ENCODE measurements around the gene F11. TPM values are rescaled to one million over a fixed set of nuclear protein-coding genes. Genes with fewer than 3 reads are reported as not detected.
"Not testable (repeated sequence)": the region's sequence is repeated elsewhere in the genome, so short reads cannot be mapped to it uniquely, and the experiment has no call there.

Gene F11
- total and polyA plus RNA-seq, 2 experiments from 2014 or later, result 7.1 to 9.5 TPM

DNA sequence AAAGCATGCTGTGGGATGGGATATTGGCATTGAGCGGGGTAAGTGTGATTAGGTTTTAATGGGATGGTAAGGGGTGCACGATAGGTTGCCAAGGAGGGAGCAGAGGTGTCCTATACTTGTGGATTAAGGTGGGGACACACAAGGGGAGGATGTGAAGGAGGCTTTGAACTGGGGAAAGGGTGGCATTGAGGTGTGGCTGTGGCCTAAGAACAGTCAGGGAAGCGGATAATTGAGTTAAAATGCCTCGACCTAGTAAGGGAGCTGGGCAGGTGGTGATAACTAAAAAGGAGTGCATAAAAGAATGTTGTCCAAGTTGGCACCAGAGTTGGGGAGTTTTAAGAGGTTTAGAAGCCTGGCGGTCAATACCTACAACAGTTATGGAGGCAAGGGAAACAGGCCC lies 21.2 kb upstream of the F11 start:
- WGBS (ENCODE audit: low lambda C conversion rate, missing lambda C conversion rate), result 75% methylated on average over 5 of the region's 5 CpGs

GRCh38 chr4:186247062-186247752 lies 18.8 kb upstream of the F11 start:
- not testable (repeated sequence) for H3K36me3 ChIP-seq (replicated peaks; ENCODE audit: insufficient read depth, low read depth); H3K9me2 ChIP-seq (replicated peaks; ENCODE audit: insufficient read depth); H3K27ac ChIP-seq; H3K9me3 ChIP-seq (ENCODE audit: low read depth); H4K20me1 ChIP-seq (ENCODE audit: insufficient read depth, poor library complexity, severe bottlenecking); H3K27me3 ChIP-seq; H3K79me2 ChIP-seq; H3K4me2 ChIP-seq; H2AFZ ChIP-seq; H3K4me1 ChIP-seq (ENCODE audit: insufficient read depth); DNase-seq (ENCODE audit: low spot score); H3K4me3 ChIP-seq
- WGBS (ENCODE audit: low lambda C conversion rate, missing lambda C conversion rate), result 71% methylated on average over 9 of the region's 9 CpGs

More for the DNA sequence above, 21.2 kb upstream of the F11 start:
- no peaks in the 10 kb centered on the region for H4K20me1 ChIP-seq (ENCODE audit: insufficient read depth, poor library complexity, severe bottlenecking)
- H2AFZ ChIP-seq, result no peak overlapping the region
- H3K9me2 ChIP-seq (replicated peaks; ENCODE audit: insufficient read depth), result no peaks in the 10 kb centered on the region
- H3K27ac ChIP-seq, result no peak overlapping the region
- no peaks in the 10 kb centered on the region for H3K4me1 ChIP-seq (ENCODE audit: insufficient read depth)
- TF ChIP-seq EZH2 (IDR thresholded peaks at IDR 0.05; ENCODE audit: borderline replicate concordance), result no peak
- no peak for DNase-seq (ENCODE audit: low spot score)
- no peaks in the 10 kb centered on the region for H3K79me2 ChIP-seq
- H3K4me2 ChIP-seq, result no peak overlapping the region
- no peaks in the 10 kb centered on the region for H3K27me3 ChIP-seq
- H3K9me3 ChIP-seq (ENCODE audit: low read depth), result no peaks in the 10 kb centered on the region
- H3K36me3 ChIP-seq (replicated peaks; ENCODE audit: insufficient read depth, low read depth), result no peaks in the 10 kb centered on the region
- H3K4me3 ChIP-seq, result no peak overlapping the region

DNA sequence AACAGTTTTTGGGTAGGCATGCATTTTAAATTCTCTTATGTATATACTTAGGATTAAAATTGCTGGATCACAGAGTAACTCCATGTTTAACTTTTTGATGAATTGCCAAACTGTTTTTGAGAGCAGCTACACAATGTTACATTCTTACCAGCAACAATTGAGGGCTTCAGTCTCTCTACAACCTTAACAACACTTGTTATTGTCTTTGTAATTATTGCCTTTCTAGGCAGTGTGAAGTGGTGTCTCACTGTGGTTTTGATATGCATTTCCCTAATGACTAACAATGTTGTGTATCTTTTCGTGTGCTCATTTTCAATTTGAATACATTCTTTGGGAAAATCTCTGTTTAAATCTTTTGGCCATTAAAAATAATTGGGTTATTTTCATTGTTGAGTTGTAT lies 17.3 kb upstream of the F11 start:
- no peaks in the 10 kb centered on the region for H3K4me1 ChIP-seq (ENCODE audit: insufficient read depth)
- 79% methylated on average over 1 of the region's 1 CpG for WGBS (ENCODE audit: low lambda C conversion rate, missing lambda C conversion rate)
- no peaks in the 10 kb centered on the region for H3K79me2 ChIP-seq
- no peak overlapping the region for H3K27ac ChIP-seq
- no peaks in the 10 kb centered on the region for H3K36me3 ChIP-seq (replicated peaks; ENCODE audit: insufficient read depth, low read depth)
- H4K20me1 ChIP-seq (ENCODE audit: insufficient read depth, poor library complexity, severe bottlenecking), result no peaks in the 10 kb centered on the region
- no peak overlapping the region for H3K4me2 ChIP-seq
- no peak overlapping the region for H2AFZ ChIP-seq
- no peak for DNase-seq (ENCODE audit: low spot score)
- no peak for TF ChIP-seq CTCF (IDR thresholded peaks at IDR 0.05; ENCODE audit: poor library complexity)
- no peak for TF ChIP-seq EZH2 (IDR thresholded peaks at IDR 0.05; ENCODE audit: borderline replicate concordance)
- no peak for TF ChIP-seq EZH2phosphoT487 (IDR thresholded peaks at IDR 0.05; ENCODE audit: low read depth, severe bottlenecking, unreplicated experiment)
- no peaks in the 10 kb centered on the region for H3K27me3 ChIP-seq
- H3K9me2 ChIP-seq (replicated peaks; ENCODE audit: insufficient read depth), result no peaks in the 10 kb centered on the region
- no peak overlapping the region for H3K4me3 ChIP-seq
- no peaks in the 10 kb centered on the region for H3K9me3 ChIP-seq (ENCODE audit: low read depth)

DNA sequence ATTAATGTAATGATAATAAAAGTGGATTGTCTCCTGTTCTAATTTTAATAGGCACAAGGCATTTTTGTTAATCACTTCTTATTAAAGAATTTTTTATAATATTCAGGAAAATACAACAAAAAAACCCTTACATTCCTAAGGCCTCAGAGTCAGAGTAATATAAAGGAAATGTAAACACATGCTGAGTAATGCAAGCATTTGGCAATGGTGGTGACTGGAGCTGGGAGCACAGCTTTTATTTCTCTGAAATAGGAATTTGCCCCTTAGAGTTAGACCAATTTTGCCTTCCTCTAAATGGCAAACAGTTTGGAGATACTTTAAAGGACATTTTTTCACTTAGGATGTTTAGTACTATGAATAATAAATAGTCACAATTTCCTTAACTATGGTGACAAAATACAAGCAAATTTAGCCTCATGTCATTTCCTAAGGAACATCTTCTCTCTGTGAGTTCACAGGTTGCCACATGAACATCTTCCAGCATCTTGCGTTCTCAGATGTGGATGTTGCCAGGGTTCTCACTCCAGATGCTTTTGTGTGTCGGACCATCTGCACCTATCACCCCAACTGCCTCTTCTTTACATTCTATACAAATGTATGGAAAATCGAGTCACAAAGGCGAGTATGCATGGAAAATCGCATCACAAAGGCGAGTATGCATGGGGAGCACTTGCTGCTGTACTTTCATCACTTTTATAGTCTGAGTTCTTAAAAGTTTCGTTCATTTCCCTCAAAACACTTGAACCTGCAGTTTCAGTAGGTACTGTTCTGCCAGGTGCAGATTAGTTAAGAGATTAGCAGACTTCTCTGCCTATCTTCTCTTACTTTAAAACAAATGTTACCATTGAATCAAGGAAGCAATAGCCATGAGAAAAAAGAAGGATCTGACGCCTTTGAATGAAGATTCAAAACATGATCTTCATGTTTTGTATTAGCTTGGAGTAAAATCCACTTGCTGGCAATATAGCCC lies 15.9 kb upstream of the F11 start:
- H3K79me2 ChIP-seq, result no peaks in the 10 kb centered on the region
- WGBS (ENCODE audit: low lambda C conversion rate, missing lambda C conversion rate), result 50% methylated on average over 8 of the region's 8 CpGs
- H3K9me2 ChIP-seq (replicated peaks; ENCODE audit: insufficient read depth), result no peaks in the 10 kb centered on the region
- no peak overlapping the region for H2AFZ ChIP-seq
- no peaks in the 10 kb centered on the region for H3K9me3 ChIP-seq (ENCODE audit: low read depth)
- DNase-seq (ENCODE audit: low spot score), result peak; percentile 14
- H4K20me1 ChIP-seq (ENCODE audit: insufficient read depth, poor library complexity, severe bottlenecking), result no peaks in the 10 kb centered on the region
- no peaks in the 10 kb centered on the region for H3K4me1 ChIP-seq (ENCODE audit: insufficient read depth)
- no peak overlapping the region for H3K4me2 ChIP-seq
- H3K27ac ChIP-seq, result no peak overlapping the region
- H3K4me3 ChIP-seq, result no peak overlapping the region
- TF ChIP-seq CTCF (IDR thresholded peaks at IDR 0.05; ENCODE audit: poor library complexity) (no peak), EZH2phosphoT487 (IDR thresholded peaks at IDR 0.05; ENCODE audit: low read depth, severe bottlenecking, unreplicated experiment) (no peak), EZH2 (IDR thresholded peaks at IDR 0.05; ENCODE audit: borderline replicate concordance) (no peak)
- no peaks in the 10 kb centered on the region for H3K36me3 ChIP-seq (replicated peaks; ENCODE audit: insufficient read depth, low read depth)
- H3K27me3 ChIP-seq, result no peaks in the 10 kb centered on the region
